HG02970 (cell line): ENCODE data around the gene TMOD3.
"Not testable (repeated sequence)": the region's sequence is repeated elsewhere in the genome, so short reads cannot be mapped to it uniquely, and the experiment has no call there.

Experiments
- ATAC-seq: cut with Tn5 transposase; IDR thresholded peaks from one replicate; pipeline ENCODE4 v1.9.1; 2021; ENCODE audit warnings: mild to moderate bottlenecking, moderate library complexity, moderate number of reproducible peaks; ENCODE audit not compliant: unreplicated experiment, low FRiP score

Gene TMOD3

GRCh38 chr15:51829376-51830275 lies at the start of gene TMOD3:
TMOD3 (plus strand) TSS chr15:51829653; CDS start chr15:51862885, 33,232 bp downstream.
- ATAC-seq, result peak; percentile 95

GRCh38 chr15:51780636-51781035 lies 48.8 kb upstream of the TMOD3 start:
- ATAC-seq, result no peak

- no peak for ATAC-seq
These were observed 47.9 kb upstream of the TMOD3 start for GRCh38 chr15:51781506-51781905.

- ATAC-seq, result no peak
These were observed 47.0 kb upstream of the TMOD3 start for GRCh38 chr15:51782357-51782896.

- no peak for ATAC-seq
These were observed 45.5 kb upstream of the TMOD3 start for GRCh38 chr15:51783967-51784366.

- ATAC-seq, result not testable (repeated sequence)
These were observed 42.3 kb upstream of the TMOD3 start for GRCh38 chr15:51787130-51787529.

GRCh38 chr15:51792474-51792873 lies 37.0 kb upstream of the TMOD3 start:
- ATAC-seq, result not testable (repeated sequence)

GRCh38 chr15:51793521-51794305 lies 35.7 kb upstream of the TMOD3 start:
- no peak for ATAC-seq

- ATAC-seq, result no peak
These were observed 32.5 kb upstream of the TMOD3 start for GRCh38 chr15:51796847-51797401.

GRCh38 chr15:51798281-51798680 lies 31.2 kb upstream of the TMOD3 start:
- no peak for ATAC-seq

GRCh38 chr15:51799282-51800252 lies 29.9 kb upstream of the TMOD3 start:
- no peak for ATAC-seq

- ATAC-seq, result no peak
These were observed 28.0 kb upstream of the TMOD3 start for GRCh38 chr15:51801391-51801835.

GRCh38 chr15:51802593-51802992 lies 26.9 kb upstream of the TMOD3 start:
- no peak for ATAC-seq

- ATAC-seq, result no peak
These were observed 25.5 kb upstream of the TMOD3 start for GRCh38 chr15:51803965-51804364.

- no peak for ATAC-seq
These were observed 23.3 kb upstream of the TMOD3 start for GRCh38 chr15:51806123-51806522.

- ATAC-seq, result no peak
These were observed 20.0 kb upstream of the TMOD3 start for GRCh38 chr15:51809457-51809856.

GRCh38 chr15:51812598-51812997 lies 16.9 kb upstream of the TMOD3 start:
- ATAC-seq, result no peak

GRCh38 chr15:51814606-51815005 lies 14.8 kb upstream of the TMOD3 start:
- no peak for ATAC-seq

GRCh38 chr15:51816611-51817010 lies 12.8 kb upstream of the TMOD3 start:
- no peak for ATAC-seq

GRCh38 chr15:51818150-51818549 lies 11.3 kb upstream of the TMOD3 start:
- ATAC-seq, result no peak
